Measurements from ENCODE around the gene LPP.

DNA sequence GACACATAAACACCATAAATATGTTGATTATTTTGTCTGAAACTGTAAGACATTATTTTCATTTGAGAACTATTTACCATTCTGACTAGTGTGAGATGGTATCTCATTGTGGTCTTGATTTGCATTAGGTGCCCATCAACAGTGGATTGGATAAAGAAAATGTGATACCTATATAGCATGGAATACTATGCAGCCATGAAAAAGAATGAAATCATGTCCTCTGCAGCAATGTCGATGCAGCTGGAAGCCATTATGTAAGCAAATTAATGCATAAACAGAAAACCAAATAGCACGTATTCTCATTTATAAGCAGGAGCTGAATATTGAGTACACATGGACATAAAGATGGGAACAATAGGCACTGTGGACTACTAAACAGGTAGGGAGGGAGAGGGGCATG lies 759.1 kb downstream of the LPP start:
- TF ChIP-seq POLR2A (IDR thresholded peaks at IDR 0.05; ENCODE audit: low read depth, low read length), result no peak
- no peak for TF ChIP-seq POLR2AphosphoS5 (IDR thresholded peaks at IDR 0.05; ENCODE audit: low read depth, low read length)

Measured in GM12891 (cell line).